ENCODE data around the gene PLPP2.

DNA sequence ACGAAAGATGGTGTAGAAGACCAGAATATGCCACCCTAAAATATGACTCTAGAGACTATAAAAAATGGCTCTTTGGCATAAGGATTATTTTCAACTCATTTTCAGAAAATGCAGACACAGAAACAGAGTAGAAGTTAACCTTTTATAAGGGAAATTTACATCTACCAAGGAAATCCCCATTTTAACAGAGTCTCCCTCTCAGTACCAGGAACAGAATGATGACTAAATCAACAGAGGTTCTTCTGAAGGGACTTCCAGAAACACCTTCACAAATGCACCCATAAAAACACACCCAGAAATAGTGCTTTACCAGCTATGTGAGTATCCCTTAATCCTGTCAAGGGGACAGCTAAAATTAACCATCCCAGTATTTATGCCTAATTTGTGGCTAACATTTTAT lies 29.1 kb downstream of the PLPP2 start:
- TF ChIP-seq POLR2A (IDR thresholded peaks at IDR 0.05), result no peak
- TF ChIP-seq EP300 (IDR thresholded peaks at IDR 0.05), result no peak
- TF ChIP-seq, protein P1, sequence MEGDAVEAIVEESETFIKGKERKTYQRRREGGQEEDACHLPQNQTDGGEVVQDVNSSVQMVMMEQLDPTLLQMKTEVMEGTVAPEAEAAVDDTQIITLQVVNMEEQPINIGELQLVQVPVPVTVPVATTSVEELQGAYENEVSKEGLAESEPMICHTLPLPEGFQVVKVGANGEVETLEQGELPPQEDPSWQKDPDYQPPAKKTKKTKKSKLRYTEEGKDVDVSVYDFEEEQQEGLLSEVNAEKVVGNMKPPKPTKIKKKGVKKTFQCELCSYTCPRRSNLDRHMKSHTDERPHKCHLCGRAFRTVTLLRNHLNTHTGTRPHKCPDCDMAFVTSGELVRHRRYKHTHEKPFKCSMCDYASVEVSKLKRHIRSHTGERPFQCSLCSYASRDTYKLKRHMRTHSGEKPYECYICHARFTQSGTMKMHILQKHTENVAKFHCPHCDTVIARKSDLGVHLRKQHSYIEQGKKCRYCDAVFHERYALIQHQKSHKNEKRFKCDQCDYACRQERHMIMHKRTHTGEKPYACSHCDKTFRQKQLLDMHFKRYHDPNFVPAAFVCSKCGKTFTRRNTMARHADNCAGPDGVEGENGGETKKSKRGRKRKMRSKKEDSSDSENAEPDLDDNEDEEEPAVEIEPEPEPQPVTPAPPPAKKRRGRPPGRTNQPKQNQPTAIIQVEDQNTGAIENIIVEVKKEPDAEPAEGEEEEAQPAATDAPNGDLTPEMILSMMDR (IDR thresholded peaks at IDR 0.05), result no peak
